Superior temporal gyrus (tissue), 1 donor: ENCODE results near the gene CLDN18.

Experiments
- DNase-seq: peaks from one replicate; pipeline ENCODE4 v3.0.0-alpha.2; 2016; ENCODE audit errors: extremely low spot score

The CLDN18 gene

GRCh38 chr3:138062626-138063025, 52.7 kb downstream of the CLDN18 start:
- DNase-seq = no peak

DNA sequence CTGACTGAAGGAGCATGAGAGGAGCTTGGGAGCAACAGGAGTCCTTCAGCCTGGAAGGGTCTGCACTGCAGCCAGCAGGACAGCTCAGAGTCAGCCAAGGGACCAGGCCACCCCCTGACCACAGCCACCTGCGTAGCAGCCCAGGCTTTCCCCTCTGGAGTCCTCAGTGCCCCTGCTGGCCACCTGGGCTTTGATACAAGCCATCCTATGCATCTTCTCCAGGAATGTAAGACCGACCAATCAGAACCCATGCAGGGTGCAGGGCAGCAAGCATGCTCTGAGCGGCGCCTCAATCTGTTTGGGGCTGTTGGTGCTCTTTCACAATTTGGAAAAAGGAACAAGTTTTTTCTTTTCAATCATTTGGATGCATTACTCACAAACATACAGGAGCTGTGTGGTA, 53.5 kb downstream of the CLDN18 start:
- no peak for DNase-seq

- no peak for DNase-seq
These were observed 56.0 kb downstream of the CLDN18 start for GRCh38 chr3:138065949-138066348.

DNA sequence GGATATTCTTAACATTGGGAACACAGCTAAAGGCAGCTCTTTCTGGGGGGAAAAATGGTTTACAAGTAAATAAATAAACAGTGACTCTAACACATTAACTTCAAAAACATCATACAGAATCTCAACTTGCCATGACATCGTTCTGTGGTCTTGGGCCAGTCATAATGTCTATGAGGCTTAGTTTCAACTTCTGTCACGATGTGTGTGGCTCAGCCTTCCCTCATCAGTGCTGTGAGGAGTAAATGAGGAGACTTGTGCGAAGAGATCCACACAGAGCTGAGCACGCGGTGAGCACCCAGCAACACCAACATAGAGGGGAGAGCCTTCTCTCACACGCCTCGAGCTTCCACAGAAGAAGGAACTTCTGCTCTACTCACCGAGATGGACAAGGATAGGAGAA, 56.4 kb downstream of the CLDN18 start:
- DNase-seq = no peak

GRCh38 chr3:138066972-138067371, 57.0 kb downstream of the CLDN18 start:
- DNase-seq = no peak

DNA sequence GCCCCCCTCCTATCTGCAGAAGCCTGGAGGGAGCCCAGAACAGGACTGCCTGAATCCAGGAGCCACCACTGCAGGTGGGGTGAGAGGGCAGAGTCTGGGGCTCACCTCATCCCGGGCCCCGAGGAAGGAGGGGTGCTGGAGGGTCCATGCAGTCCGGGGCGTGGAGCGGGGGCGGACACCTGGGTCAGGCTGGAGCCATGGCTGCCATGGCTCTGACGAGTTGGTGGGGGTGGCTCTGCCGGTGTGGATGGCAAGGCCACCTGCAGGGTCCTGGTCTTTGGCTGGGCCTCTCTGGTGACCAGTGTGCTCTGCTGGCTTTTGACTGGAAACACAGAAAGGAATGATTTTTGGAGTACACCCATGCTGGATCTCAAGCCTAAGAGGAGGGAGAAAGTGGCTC, 58.1 kb downstream of the CLDN18 start:
- no peak for DNase-seq

GRCh38 chr3:138068579-138069174, 58.7 kb downstream of the CLDN18 start:
- DNase-seq = peak; percentile 84

GRCh38 chr3:138070006-138070405, 60.0 kb downstream of the CLDN18 start:
- DNase-seq = no peak

DNA sequence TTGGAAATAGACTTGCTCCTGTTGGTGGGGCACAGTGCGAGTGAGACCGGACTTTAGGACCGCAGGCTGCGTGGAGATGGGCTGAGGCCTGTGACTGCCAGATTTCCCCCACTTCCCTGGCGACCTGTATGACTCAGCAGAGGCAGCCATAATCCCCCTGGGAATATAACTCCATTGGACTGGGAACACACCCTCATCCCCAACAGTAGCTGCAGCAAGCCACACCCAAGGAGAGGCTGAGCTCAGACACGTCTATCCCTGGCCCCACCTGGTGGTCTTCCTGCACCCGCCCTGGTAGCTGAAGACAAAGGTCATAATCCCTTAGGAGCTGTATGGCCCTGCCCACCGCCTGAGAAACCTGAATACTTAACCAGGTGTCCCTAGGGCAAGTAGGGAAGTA, 62.8 kb downstream of the CLDN18 start:
- no peak for DNase-seq

- no peak for DNase-seq
These were observed 68.1 kb downstream of the CLDN18 start for GRCh38 chr3:138078096-138078495.

DNA sequence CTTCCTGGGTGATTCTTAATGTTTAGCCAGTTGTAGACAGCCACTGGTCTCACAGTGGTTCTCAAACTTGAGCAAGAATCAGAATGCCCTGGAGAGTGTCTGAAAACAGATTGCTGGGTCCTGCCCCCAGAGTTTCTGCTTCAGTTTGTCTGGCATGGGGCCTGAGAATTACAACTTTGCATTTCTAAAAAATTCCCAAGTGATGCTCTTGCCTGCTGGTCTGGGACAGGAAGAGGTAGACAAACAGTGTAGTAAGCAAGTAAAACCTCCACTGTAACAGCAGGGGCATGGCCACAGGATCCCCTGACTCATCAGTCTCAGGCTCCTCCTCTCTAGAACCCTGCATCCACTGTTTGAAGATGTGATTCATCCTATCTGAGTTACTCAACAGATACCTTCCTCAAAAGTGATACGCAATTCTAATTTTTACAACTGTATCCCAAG, 69.0 kb downstream of the CLDN18 start:
- DNase-seq = no peak

DNA sequence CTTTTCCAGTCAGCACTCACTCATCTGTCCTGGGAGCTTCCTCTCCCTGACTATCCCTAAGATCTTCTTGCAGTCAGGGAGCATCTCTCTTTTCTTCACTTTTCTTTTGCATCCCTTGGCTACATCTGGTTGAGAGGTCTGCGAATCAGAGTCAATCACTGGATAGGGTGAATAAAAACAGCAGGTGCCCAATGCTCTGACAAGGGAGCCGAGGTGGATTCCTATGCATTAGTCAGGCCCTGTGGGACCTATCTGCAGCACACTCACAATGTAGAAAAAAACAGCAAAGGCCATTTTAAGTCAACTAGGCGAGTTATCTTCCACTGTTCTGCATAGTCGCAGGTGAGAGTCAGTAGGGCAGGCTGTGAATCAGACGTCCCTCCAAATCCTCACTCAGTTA, 69.9 kb downstream of the CLDN18 start:
- DNase-seq = no peak

DNA sequence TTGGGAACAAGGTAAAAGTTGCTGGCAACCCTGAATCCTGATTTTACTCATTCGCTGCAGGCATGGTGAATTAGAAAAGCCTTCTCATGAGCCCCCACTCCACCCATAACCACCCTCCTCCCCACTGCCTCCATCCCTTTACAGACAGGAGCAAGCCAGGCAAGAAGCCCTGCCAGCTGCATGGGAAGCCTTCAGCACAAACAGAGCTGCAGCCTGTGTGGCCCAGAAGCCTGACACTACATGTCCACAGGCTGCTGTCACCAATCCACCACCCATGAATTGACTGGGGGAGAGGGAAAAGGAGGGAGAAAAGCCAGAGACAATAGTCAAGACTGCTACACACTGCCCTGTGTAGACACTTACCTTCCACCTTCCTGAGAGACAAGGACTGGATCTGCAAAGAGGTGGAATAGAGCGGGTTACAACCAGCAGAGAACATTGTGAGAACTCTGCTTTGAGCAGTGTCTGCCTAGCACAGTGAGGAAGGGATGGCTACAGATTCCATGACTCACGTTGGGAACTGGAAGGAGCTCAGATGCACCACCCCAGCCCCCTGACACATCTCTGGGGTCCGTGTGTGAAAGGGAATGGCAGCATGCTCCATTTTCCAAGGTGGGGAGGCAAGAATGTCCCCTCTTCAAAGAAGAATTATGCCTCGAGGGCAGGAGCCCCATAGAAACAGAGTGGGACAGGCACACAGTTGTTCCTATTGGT, 71.6 kb downstream of the CLDN18 start:
- no peak for DNase-seq

- DNase-seq = no peak
These were observed 72.4 kb downstream of the CLDN18 start for GRCh38 chr3:138082085-138082991.

DNA sequence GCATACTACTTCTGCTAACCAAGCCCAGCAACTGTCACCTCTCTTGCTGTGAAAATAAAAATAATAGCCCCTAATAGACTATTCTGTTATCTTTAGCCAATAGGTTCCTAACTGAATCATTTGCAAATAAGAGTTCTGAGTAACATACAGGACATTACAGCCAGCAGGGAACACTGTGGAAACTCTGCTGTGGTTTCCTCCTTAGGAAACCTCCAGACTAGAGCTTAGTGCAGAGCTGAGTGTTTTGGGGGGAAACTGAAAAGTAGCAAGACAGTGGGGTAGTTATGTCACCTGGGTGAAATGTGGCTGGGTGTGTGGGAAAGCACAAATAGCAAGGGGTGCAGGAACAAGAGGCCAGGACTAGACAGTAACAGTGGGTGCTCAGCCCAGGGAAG, 73.0 kb downstream of the CLDN18 start:
- DNase-seq = no peak
